H4 (cell line): ENCODE results near the gene TRMT2A. TPM values are rescaled to one million over a fixed set of nuclear protein-coding genes. Genes with fewer than 3 reads are reported as not detected.
A peak's percentile ranks its signal among the peaks of the same experiment; 100 is the strongest.
"Not testable (repeated sequence)": the region's sequence is repeated elsewhere in the genome, so short reads cannot be mapped to it uniquely, and the experiment has no call there.

Experiments used
- DNase-seq: peaks from one replicate; pipeline ENCODE4 v3.0.0-alpha.2; 2015; ENCODE audit warnings: low spot score
- total RNA-seq: library from RNA; depleted of rRNA; stranded (reverse); fragments of >200 nt; shearing (Covaris generic); gene quantifications from 2 replicates; pipeline ENCODE4 v1.2.3, GENCODE V29; 2014; rRNA removed

The TRMT2A gene
- 12.2 and 16.6 TPM in 2 replicates for total RNA-seq

GRCh38 chr22:20116951-20117632, at the start of gene TRMT2A:
TSS of gene TRMT2A (minus strand) at chr22:20117226. CDS start at chr22:20116906, 320 bp downstream.
- peak; percentile 91 for DNase-seq

GRCh38 chr22:20166703-20167102, 49.7 kb upstream of the TRMT2A start:
- no peak for DNase-seq

- DNase-seq = no peak
Measured at GRCh38 chr22:20165913-20166312, 48.9 kb upstream of the TRMT2A start.

- DNase-seq = no peak
Measured at GRCh38 chr22:20165421-20165820, 48.4 kb upstream of the TRMT2A start.

- no peak for DNase-seq
Measured at GRCh38 chr22:20164863-20165262, 47.8 kb upstream of the TRMT2A start.

- DNase-seq = no peak
Measured at GRCh38 chr22:20160041-20160440, 43.0 kb upstream of the TRMT2A start.

- not testable (repeated sequence) for DNase-seq
Measured at GRCh38 chr22:20159531-20159930, 42.5 kb upstream of the TRMT2A start.

GRCh38 chr22:20159076-20159475, 42.0 kb upstream of the TRMT2A start:
- no peak for DNase-seq

- no peak for DNase-seq
Measured at GRCh38 chr22:20158391-20159036, 41.5 kb upstream of the TRMT2A start.

GRCh38 chr22:20157430-20158183, 40.6 kb upstream of the TRMT2A start:
- no peak for DNase-seq

GRCh38 chr22:20156611-20157429, 39.8 kb upstream of the TRMT2A start:
- peak; percentile 39 for DNase-seq

GRCh38 chr22:20156042-20156389, 39.0 kb upstream of the TRMT2A start:
- DNase-seq = no peak

- DNase-seq = peak; percentile 63
Measured at GRCh38 chr22:20155330-20156041, 38.5 kb upstream of the TRMT2A start.

GRCh38 chr22:20154602-20155187, 37.7 kb upstream of the TRMT2A start:
- DNase-seq = no peak

- no peak for DNase-seq
Measured at GRCh38 chr22:20153945-20154344, 36.9 kb upstream of the TRMT2A start.

- DNase-seq = no peak
Measured at GRCh38 chr22:20152464-20152890, 35.5 kb upstream of the TRMT2A start.

- no peak for DNase-seq
Measured at GRCh38 chr22:20151276-20151588, 34.2 kb upstream of the TRMT2A start.

GRCh38 chr22:20150381-20151275, 33.6 kb upstream of the TRMT2A start, which contains the start of gene CCDC188:
TSS of gene CCDC188 (minus strand) at chr22:20151055. CDS start at chr22:20150986, 69 bp downstream.
- no peak for DNase-seq
